ENCODE results near the gene DLX3. TPM values are rescaled to one million over a fixed set of nuclear protein-coding genes. Genes with fewer than 3 reads are reported as not detected.

Gene DLX3
- 0.41 TPM for total RNA-seq

GRCh38 chr17:49995055-49995738 is at the start of gene DLX3:
DLX3 (minus strand) TSS chr17:49995224; CDS start chr17:49994998, 226 bp downstream.

GRCh38 chr17:49969134-49969759 is 25.8 kb downstream of the DLX3 start, which contains the start of gene DLX4:
DLX4 (plus strand) TSS chr17:49969190; CDS start chr17:49969469, 279 bp downstream.

Small RNAs within 50 kb of the gene (small RNA-seq; reads per million reads assigned to genes)
- not detected for gene RNU6-1313P (ENCODE audit: low replicate concordance)

Other genes starting within 250 kb of the DLX3 start
- gene FAM117A, start 231.1 kb downstream of the DLX3 start, total RNA-seq, result 10.3 TPM
- 55.0 TPM for gene KAT7, start 206.5 kb downstream of the DLX3 start, total RNA-seq
- gene TAC4, start 147.2 kb downstream of the DLX3 start, total RNA-seq, result not detected
- not detected for gene DLX4, start 26.0 kb downstream of the DLX3 start, total RNA-seq
- 92.5 TPM for gene ITGA3, start 60.9 kb upstream of the DLX3 start, total RNA-seq
- 76.7 TPM for gene PDK2, start 100.1 kb upstream of the DLX3 start, total RNA-seq
- gene SAMD14, start 134.9 kb upstream of the DLX3 start, total RNA-seq, result 7.1 TPM
- 27.6 TPM for gene PPP1R9B, start 155.5 kb upstream of the DLX3 start, total RNA-seq
- gene SGCA, start 170.8 kb upstream of the DLX3 start, total RNA-seq, result 58.7 TPM
- 1,442 TPM for gene COL1A1, start 206.4 kb upstream of the DLX3 start, total RNA-seq

All from metanephros (tissue), 2 donors.